Mononuclear cell (primary cell): ENCODE data around the gene PCID2. TPM values are rescaled to one million over a fixed set of nuclear protein-coding genes. Genes with fewer than 3 reads are reported as not detected.

ENCODE experiments used
- H3K27me3 ChIP-seq: 2 replicates; pipeline ENCODE4 v1.6.0; 2011; ENCODE audit warnings: low read length, control low read depth; ENCODE audit not compliant: insufficient read depth
- H3K4me1 ChIP-seq: 2 replicates; pipeline ENCODE4 v1.5.1; 2011; ENCODE audit warnings: mild to moderate bottlenecking, low read length, control low read depth; ENCODE audit not compliant: insufficient read depth
- H3K4me3 ChIP-seq: 2 replicates; pipeline ENCODE4 v1.5.1; 2011; ENCODE audit warnings: mild to moderate bottlenecking, low read length, moderate library complexity
- H3K9me3 ChIP-seq: 2 replicates; pipeline ENCODE4 v1.5.1; 2011; ENCODE audit warnings: low read depth, mild to moderate bottlenecking, control low read depth, low read length
- total RNA-seq: library from RNA; depleted of rRNA; stranded (reverse); fragments of >200 nt; gene quantifications from one replicate; pipeline ENCODE4 v1.2.3, GENCODE V29; 2012

PCID2 gene
- total RNA-seq, 1 donor, result 55.7 TPM

- H3K4me1 ChIP-seq, result peaks cover 34% of the 10 kb centered on the region
Measured at GRCh38 chr13:113186061-113186900, 22.2 kb downstream of the PCID2 start.

DNA sequence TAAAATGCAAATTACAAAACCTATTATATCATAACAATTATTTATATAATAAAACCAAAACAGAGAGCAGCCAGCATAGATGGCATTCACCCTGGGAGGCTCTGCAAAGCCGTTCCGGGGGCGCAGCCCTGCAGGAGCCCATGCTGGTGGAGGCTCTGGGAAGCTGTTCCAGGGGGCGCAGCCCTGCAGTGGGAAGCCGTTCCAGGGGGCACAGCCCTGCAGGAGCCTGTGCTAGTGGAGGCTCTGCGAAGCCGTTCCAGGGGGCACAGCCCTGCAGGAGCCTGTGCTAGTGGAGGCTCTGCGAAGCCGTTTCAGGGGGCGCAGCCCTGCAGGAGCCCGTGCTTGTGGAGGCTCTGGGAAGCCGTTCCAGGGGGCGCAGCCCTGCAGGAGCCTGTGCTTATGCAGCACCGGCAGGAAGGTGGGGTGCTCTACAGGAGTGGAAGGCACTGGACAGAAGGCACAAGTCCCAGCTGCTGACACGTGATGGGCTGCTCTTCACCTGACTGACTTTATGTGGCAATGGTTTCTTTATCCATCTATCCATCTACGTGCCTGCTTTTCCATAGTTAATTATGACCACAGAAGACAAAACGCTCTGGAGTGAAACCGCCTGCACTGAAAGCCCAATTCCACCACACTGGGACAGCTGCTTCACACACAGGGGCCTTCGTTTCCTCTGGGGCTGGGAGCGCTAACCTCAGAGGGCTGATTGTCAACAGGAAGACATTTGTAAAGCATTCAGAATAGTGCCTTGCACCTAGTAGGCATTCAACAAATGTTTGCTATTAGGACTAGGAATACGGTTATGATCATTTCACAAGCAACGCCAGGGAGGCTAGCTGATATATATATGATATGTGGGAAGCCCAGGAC lies 23.7 kb downstream of the PCID2 start:
- no peaks in the 10 kb centered on the region for H3K9me3 ChIP-seq
- H3K4me3 ChIP-seq, result no peak overlapping the region
- H3K27me3 ChIP-seq, result no peaks in the 10 kb centered on the region
- peaks cover 34% of the 10 kb centered on the region for H3K4me1 ChIP-seq

More at GRCh38 chr13:113186061-113186900, 22.2 kb downstream of the PCID2 start:
- H3K4me3 ChIP-seq, result no peak overlapping the region
- no peaks in the 10 kb centered on the region for H3K9me3 ChIP-seq
- no peaks in the 10 kb centered on the region for H3K27me3 ChIP-seq

DNA sequence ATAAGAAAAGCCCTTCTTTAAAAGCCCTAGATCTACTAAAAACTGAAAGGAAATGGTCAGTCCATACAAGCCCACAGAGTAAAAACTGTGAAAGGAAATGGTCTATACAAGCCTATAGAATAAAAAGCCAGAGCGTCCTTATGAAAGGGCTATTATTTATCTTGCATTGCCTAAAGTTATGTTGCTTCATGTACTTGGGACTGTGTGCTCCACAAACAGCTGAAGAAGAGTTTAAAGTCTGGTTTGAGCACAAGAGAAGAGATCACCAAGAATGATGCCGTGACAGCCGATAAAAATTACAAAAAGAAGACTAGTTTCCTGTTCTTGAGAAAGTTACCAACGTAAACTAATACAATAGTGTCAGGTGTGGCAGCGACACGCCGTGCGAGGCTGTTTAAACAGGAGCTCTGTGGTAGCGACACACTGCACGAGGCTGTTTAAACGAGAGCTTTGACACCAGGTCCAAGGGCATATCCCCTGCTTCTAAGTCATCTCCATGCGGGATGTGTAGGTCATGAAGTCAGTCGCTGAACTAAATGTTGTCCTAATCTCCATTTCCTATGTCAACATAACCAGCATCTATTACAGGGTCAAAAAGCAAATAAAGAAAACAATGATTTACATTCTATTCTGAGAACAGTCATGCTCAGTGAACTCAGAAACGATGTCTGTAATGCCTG lies 24.9 kb downstream of the PCID2 start:
- Histone ChIP-seq H3K4me1 (peaks cover 38% of the 10 kb centered on the region), H3K27me3 (no peaks in the 10 kb centered on the region), H3K4me3 (no peak overlapping the region), H3K9me3 (no peaks in the 10 kb centered on the region)

DNA sequence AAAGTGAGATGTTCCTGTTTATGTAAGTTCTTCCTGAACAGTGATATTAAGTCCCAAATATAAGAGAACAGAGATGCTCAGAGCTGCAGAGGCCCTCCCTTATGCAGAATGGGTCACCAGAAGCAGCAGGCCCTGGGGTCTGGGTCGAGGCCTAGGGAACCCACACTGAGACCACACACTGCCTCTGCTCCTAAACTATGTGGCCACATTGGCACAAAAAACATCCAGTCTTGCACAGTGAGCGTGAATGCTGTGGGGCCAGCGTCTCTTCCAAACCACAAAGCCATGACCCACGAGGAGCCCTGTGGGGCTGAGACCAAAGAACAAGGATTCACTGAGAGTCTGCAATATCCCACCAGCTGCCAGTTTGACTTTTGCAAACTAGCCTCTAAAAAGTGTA lies 26.4 kb downstream of the PCID2 start:
- peaks cover 40% of the 10 kb centered on the region for H3K4me1 ChIP-seq
- no peaks in the 10 kb centered on the region for H3K9me3 ChIP-seq
- no peaks in the 10 kb centered on the region for H3K27me3 ChIP-seq
- no peak overlapping the region for H3K4me3 ChIP-seq

DNA sequence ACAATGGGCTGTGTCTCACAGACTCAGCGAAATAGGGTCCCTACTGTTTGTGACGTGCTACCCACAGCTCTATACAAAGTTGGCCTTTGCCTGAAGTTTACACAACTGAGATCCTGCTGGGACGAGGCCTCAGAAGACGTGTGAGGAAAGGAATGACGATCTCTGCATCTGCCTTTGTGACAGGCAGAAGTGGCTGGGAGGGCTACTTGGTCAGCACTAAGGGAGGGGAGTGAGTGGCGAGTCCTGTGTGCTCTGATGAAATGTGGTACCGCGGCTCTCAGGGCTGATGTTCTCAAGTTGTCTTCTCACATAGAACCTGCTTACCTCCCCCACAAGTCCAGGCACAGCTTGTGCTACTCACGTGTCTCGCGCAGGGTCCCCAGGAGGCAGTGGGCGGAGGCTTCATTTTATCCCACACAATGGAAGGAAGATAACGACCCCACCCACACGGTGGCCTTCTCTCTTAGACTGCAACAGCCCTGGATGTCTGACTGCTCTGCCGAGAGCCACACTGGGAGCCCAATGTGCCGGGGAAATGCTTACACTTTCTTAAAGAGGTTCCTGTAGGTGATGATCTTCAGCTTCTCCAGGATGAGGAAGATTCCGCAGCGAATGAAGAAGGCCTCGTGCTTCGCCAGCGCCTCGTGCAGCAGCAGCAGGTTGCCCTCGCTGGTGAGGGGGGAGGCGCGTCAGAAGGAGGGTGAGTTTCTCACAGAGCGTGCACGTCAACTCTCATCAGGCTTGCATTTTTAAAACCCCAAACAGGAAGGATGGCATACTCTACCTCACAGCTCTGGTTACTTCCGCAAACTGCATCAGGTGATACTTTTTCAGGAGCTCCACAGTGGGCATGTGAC lies 28.9 kb downstream of the PCID2 start:
- Histone ChIP-seq H3K27me3 (no peaks in the 10 kb centered on the region), H3K4me1 (peaks cover 35% of the 10 kb centered on the region), H3K9me3 (no peaks in the 10 kb centered on the region), H3K4me3 (no peak overlapping the region)

- no peaks in the 10 kb centered on the region for H3K27me3 ChIP-seq
Measured at GRCh38 chr13:113178896-113179167, 29.6 kb downstream of the PCID2 start.

DNA sequence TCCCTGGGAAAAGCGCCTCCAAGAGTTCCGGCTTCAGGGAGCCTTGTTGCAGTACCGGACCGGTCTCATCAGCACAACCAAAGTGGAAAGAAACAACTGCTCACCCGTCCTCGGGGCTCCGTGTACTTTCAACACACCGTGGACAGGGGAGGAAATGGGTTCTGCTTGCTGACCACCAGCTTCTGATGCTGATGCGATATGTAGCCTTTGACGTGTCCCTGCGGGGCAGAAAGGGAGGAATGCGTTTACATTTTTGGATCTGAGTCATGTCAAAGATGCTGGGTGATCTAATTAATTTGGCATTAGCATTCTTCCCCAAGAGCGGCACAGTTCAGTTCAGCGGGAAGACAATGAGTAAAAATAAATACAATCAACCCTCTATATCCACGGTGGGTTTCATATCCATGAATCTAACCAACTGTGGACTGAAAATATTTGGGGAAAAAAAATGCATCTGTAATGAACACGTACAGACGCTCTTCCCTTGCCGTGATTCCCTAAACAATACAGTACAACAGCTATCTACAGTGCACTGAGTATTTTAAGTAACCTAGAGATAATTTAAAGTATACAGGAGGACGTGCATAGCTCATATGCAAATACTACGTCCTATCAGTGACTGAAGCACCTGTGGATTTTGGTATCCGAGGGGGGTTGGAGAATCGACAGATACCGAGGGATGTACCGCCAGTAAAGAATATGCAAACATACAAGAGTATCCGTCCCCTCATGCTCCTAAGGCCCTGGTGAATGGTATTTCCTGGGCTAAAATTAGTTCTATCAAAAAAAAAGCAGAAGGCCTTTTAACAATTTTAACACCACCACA lies 30.2 kb downstream of the PCID2 start:
- Histone ChIP-seq H3K27me3 (no peaks in the 10 kb centered on the region), H3K9me3 (no peaks in the 10 kb centered on the region), H3K4me1 (peaks cover 32% of the 10 kb centered on the region), H3K4me3 (no peak overlapping the region)

More at GRCh38 chr13:113178896-113179167, 29.6 kb downstream of the PCID2 start:
- Histone ChIP-seq H3K9me3 (no peaks in the 10 kb centered on the region), H3K4me3 (no peak overlapping the region), H3K4me1 (peaks cover 32% of the 10 kb centered on the region)

- Histone ChIP-seq H3K27me3 (no peaks in the 10 kb centered on the region), H3K4me3 (no peak overlapping the region), H3K4me1 (peaks cover 27% of the 10 kb centered on the region), H3K9me3 (no peaks in the 10 kb centered on the region)
Measured at GRCh38 chr13:113176822-113177221, 31.6 kb downstream of the PCID2 start.

DNA sequence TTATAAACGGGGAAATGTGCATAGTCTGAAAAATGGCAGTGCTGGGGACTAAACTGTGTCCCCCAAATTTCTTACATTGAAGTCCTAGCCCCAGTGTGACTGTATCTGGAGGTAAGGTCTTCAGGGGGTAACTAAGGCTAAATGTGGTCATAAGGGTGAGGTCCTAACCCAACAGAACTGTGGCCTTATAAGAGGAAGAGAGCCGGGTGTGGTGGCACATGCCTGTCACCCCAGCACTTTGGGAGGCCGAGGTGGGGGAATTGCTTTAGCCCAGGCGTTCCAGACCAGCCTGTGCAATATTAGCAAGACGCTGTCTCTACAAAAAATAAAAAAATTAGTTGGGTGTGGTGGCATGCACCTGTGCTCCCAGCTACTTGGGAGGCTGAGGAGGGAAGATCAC lies 32.2 kb downstream of the PCID2 start:
- no peaks in the 10 kb centered on the region for H3K9me3 ChIP-seq
- H3K4me3 ChIP-seq, result no peak overlapping the region
- peaks cover 27% of the 10 kb centered on the region for H3K4me1 ChIP-seq
- H3K27me3 ChIP-seq, result no peaks in the 10 kb centered on the region

GRCh38 chr13:113172419-113172926 lies 36.0 kb downstream of the PCID2 start:
- Histone ChIP-seq H3K27me3 (no peaks in the 10 kb centered on the region), H3K9me3 (no peaks in the 10 kb centered on the region), H3K4me1 (peaks cover 25% of the 10 kb centered on the region), H3K4me3 (no peak overlapping the region)

DNA sequence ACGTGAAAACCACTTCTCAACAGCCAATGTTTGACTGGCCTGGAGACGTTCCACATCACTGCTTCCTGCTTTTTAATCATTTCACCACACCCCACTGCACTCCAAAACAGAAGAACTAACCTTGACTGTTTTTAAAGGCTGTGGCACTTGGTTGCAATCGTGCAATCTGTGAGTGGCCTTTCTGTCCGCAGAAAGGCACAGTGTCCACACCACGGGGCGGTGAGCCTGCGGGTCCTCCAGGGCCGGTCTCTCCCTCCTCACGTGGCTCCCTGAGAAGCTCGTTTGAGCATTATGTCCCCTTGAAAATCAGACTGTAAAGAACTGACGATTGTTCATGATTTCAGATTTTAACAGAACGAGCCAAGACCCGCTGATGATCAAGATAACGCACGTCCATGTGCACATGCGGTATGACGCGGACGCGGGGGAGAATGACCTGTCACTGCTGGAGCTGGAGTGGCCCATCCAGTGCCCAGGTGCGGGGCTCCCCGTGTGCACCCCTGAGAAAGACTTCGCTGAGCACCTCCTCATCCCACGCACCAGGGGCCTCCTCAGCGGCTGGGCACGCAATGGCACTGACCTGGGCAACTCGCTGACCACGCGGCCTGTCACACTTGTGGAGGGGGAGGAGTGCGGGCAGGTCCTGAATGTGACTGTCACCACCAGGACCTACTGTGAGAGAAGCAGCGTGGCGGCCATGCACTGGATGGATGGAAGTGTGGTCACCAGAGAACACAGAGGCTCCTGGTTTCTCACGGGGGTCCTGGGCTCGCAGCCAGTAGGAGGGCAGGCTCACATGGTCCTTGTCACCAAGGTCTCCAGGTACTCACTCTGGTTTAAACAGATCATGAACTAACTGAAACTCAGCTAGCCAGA lies 37.0 kb downstream of the PCID2 start:
- peaks cover 16% of the 10 kb centered on the region for H3K4me1 ChIP-seq
- H3K4me3 ChIP-seq, result no peak overlapping the region
- H3K27me3 ChIP-seq, result no peaks in the 10 kb centered on the region
- no peaks in the 10 kb centered on the region for H3K9me3 ChIP-seq

GRCh38 chr13:113170511-113170910 lies 38.0 kb downstream of the PCID2 start:
- H3K27me3 ChIP-seq, result no peaks in the 10 kb centered on the region
- peaks cover 9% of the 10 kb centered on the region for H3K4me1 ChIP-seq
- H3K9me3 ChIP-seq, result no peaks in the 10 kb centered on the region
- H3K4me3 ChIP-seq, result no peak overlapping the region
